Stomach (tissue), 9 donors: Measurements from ENCODE around the gene CD300E. TPM values are rescaled to one million over a fixed set of nuclear protein-coding genes. Genes with fewer than 3 reads are reported as not detected.
"Not testable (repeated sequence)": the region's sequence is repeated elsewhere in the genome, so short reads cannot be mapped to it uniquely, and the experiment has no call there.

Experiments used
- DNase-seq, 2 donors: peaks; one replicate each; pipeline versions ENCODE4 v3.0.0 to v3.0.0-alpha.2; 2013 to 2019
- H3K27ac ChIP-seq, 5 donors: fragments of 200-600 bp in 4 of 5; sonication (generic) in 4 of 5; one replicate each; pipeline ENCODE4 v1.5.1; 2013 to 2019; ENCODE audit warnings: mild to moderate bottlenecking in 1 of 5, moderate library complexity in 1 of 5
- H3K27me3 ChIP-seq, 3 donors: fragments of 200-600 bp; sonication (generic); one replicate each; pipeline ENCODE4 v1.5.1; 2017 to 2019; ENCODE audit warnings: mixed run types in 1 of 3
- H3K36me3 ChIP-seq, 4 donors: fragments of 200-600 bp; sonication (generic); 1 replicate in 3 of 4; 2 replicates in 1 of 4; pipeline ENCODE4 v1.5.1; 2016 to 2019
- H3K4me1 ChIP-seq, 4 donors: fragments of 200-600 bp; sonication (generic); one replicate each; pipeline ENCODE4 v1.5.1; 2016 to 2019
- H3K4me3 ChIP-seq, 4 donors: fragments of 200-600 bp; sonication (generic) in 3 of 4; one replicate each; pipeline ENCODE4 v1.5.1; 2016 to 2019; ENCODE audit warnings: mild to moderate bottlenecking in 1 of 4
- H3K9me3 ChIP-seq, 4 donors: fragments of 200-600 bp; sonication (generic); one replicate each; pipeline ENCODE4 v1.5.1; 2016 to 2019
- EP300 ChIP-seq: sonication (generic); formaldehyde crosslinking; IDR thresholded peaks from one replicate; pipeline ENCODE4 v1.6.1; 2017; ENCODE audit warnings: antibody characterized with exemption
- POLR2A ChIP-seq, 4 donors: fragments of 450-650 bp; IDR thresholded peaks; one replicate each; pipeline ENCODE4 v1.6.1; 2016; ENCODE audit warnings: antibody characterized with exemption in 4 of 4, control low read depth in 2 of 4, mild to moderate bottlenecking in 1 of 4, moderate library complexity in 1 of 4
- POLR2AphosphoS5 ChIP-seq, 3 donors: sonication (generic); formaldehyde crosslinking; IDR thresholded peaks; one replicate each; pipeline ENCODE4 v1.6.1; 2016; ENCODE audit warnings: antibody characterized with exemption in 3 of 3
- WGBS, 5 donors: extraction: QIAGEN DNeasy Blood & Tissue Kit in 3 of 5; methylation state at CpG; one replicate each; pipeline versions ENCODE4 v1.1.5 to v1.1.7; 2013 to 2018; 5-methylcytosine and 5-hydroxymethylcytosine counted together
- intact Hi-C: fragments of 100-400 bp; cut with DNase I; formaldehyde crosslinking; loops from one replicate; pipeline ENCODE4 v1.15.1; 2023; ENCODE audit warnings: low total_unique reads
- polyA plus RNA-seq, 3 donors: library from polyadenylated mRNA; stranded (reverse); fragments of 200-250 nt; gene quantifications; one replicate each; pipeline ENCODE4 v1.2.3, GENCODE V29; 2013
- total RNA-seq, 5 donors: library from RNA; depleted of rRNA; stranded (reverse); fragments of >200 nt; gene quantifications; one replicate each; pipeline versions ENCODE4 v1.1.0 to v1.2.3, GENCODE V29; 2014 to 2016
- TF ChIP-seq, protein P1 (sequence below), 7 experiments: fragments of 450-650 bp in 4 of 7; fragments of 200-600 bp in 3 of 7; sonication (generic) in 3 of 7; IDR thresholded peaks; one replicate each; pipeline ENCODE4 v1.5.1; 2016 to 2019; ENCODE audit warnings: antibody characterized with exemption in 7 of 7, control low read depth in 2 of 7, mild to moderate bottlenecking in 1 of 7
- donor health status: healthy with polysubstance abuse.
- donor health status: Bipolar disorder and iron deficiency.
- donor health status: healthy.

CD300E gene
- total and polyA plus RNA-seq, 8 donors, result 0.15 to 7.6 (median 0.37) TPM; not detected in 3

DNA sequence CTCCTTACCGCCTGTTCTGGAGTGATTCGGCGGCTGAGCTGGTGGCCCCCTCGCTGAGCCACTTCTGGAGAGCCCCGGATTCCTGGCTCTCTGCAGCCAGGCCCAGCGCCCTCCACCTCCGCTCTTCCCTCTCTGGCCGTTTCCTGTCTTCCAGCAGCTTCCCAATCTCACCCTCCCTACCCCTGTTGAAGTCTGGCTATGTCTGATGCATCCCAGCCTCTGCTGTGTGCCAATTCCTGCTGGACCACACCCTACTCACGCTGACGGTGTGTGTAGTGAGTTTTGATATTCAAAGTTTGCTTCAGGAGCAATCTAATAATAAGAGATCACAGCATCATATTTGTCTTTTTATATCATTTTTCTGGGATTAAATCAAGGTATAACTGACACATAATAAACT is 40.9 kb downstream of the CD300E start:
- Histone ChIP-seq H3K4me1 (no peaks in the 10 kb centered on the region), H3K36me3 (no peaks in the 10 kb centered on the region), H3K27ac (no peak overlapping the region), H3K27me3 (peaks cover 0 to under 1% (median 0%) of the 10 kb centered on the region in 3 donors), H3K4me3 (no peak overlapping the region), H3K9me3 (peaks cover 0 to 5% (median 0%) of the 10 kb centered on the region in 4 donors)
- no peak for TF ChIP-seq POLR2AphosphoS5 (IDR thresholded peaks at IDR 0.05)
- TF ChIP-seq POLR2A (IDR thresholded peaks at IDR 0.05), result no peak
- TF ChIP-seq, protein P1, sequence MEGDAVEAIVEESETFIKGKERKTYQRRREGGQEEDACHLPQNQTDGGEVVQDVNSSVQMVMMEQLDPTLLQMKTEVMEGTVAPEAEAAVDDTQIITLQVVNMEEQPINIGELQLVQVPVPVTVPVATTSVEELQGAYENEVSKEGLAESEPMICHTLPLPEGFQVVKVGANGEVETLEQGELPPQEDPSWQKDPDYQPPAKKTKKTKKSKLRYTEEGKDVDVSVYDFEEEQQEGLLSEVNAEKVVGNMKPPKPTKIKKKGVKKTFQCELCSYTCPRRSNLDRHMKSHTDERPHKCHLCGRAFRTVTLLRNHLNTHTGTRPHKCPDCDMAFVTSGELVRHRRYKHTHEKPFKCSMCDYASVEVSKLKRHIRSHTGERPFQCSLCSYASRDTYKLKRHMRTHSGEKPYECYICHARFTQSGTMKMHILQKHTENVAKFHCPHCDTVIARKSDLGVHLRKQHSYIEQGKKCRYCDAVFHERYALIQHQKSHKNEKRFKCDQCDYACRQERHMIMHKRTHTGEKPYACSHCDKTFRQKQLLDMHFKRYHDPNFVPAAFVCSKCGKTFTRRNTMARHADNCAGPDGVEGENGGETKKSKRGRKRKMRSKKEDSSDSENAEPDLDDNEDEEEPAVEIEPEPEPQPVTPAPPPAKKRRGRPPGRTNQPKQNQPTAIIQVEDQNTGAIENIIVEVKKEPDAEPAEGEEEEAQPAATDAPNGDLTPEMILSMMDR (IDR thresholded peaks at IDR 0.05), result no peak
- no peak for TF ChIP-seq EP300
- DNase-seq, result no peak
- 67 to 78% (median 74%) methylated on average over 10 of the region's 10 CpGs for WGBS, 5 donors
- intact Hi-C loops, result no loop called here

DNA sequence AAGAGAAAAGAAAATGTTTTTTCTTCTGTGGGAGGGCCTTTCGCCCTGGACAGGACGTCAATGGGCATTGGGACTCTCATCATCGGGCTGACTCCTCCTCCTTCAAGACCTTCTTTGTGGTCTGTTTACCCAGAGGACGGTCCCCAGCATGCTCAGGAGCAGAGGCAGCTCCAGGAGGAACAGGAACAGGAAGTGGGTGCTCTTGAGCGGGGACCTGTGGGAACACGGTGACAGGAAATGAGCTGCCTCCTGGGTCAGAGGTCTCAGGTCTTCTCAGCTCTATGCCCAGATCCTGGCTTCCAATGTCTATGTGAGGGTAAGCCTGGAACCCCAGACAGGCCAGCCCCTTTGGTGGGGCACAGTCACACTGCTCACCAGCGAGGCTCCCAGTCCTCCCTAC is 43.6 kb downstream of the CD300E start:
- Histone ChIP-seq H3K4me1 (no peaks in the 10 kb centered on the region), H3K36me3 (no peaks in the 10 kb centered on the region), H3K9me3 (peaks cover 0 to 5% (median 0%) of the 10 kb centered on the region in 4 donors), H3K27me3 (peaks cover 0 to 6% (median 0%) of the 10 kb centered on the region in 3 donors), H3K4me3 (no peak overlapping the region), H3K27ac (no peak overlapping the region)
- TF ChIP-seq EP300, result no peak
- 49 to 71% (median 58%) methylated on average over 5 to 7 of the region's 7 CpGs for WGBS, 5 donors
- intact Hi-C loops, result no loop called here
- DNase-seq, result no peak

- no peaks in the 10 kb centered on the region for H3K36me3 ChIP-seq
- WGBS, 5 donors, result 78 to 85% (median 81%) methylated on average over 9 of the region's 9 CpGs
- H3K27me3 ChIP-seq, result peaks cover 0 to 6% (median 0%) of the 10 kb centered on the region in 3 donors
- intact Hi-C loops, result no loop called here
- no peak overlapping the region for H3K4me3 ChIP-seq
- H3K9me3 ChIP-seq, result no peaks in the 10 kb centered on the region
- DNase-seq, result no peak
- no peak overlapping the region for H3K27ac ChIP-seq
- TF ChIP-seq EP300 (no peak), POLR2A (IDR thresholded peaks at IDR 0.05) (no peak)
- TF ChIP-seq, protein P1 (IDR thresholded peaks at IDR 0.05), result no peak
- no peaks in the 10 kb centered on the region for H3K4me1 ChIP-seq
Measured at GRCh38 chr17:74578979-74579378, 44.6 kb downstream of the CD300E start.

DNA sequence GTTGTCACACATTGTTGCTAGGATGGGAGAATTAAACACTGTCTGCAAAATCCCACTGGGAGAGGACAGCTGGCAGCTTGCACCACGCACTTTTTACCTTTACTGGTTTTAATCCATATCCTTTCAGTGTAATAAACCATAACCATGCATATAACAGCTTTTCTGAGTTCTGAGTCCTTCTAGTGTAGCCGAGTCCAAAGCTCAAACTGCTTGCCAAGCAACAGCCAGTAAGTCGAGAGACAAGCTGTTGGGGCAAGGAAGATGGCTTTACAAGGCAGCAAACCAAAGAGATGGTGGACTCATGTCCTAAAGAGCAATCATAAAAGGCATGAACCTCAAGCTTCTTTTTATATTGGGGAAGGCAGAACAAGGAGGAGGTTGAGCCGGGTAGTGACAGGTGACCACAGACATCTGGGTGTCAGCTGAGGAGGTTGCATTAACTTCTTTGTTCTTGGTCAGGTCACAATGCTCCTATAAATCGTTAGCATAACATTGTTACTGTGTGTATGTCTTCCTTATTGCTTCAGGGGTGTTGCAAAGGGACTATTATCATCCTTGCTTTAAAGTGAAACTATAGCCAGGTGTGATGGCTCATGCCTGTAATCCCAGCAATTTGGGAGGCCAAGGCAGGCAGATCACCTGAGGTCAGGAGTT is 48.9 kb downstream of the CD300E start:
- peaks cover 0 to 5% (median 0%) of the 10 kb centered on the region in 4 donors for H3K4me1 ChIP-seq
- 62 to 76% (median 72%) methylated on average over 5 of the region's 5 CpGs for WGBS, 5 donors
- intact Hi-C loops, result no loop called here
- H3K4me3 ChIP-seq, result no peak overlapping the region
- DNase-seq, result no peak
- H3K36me3 ChIP-seq, result no peaks in the 10 kb centered on the region
- H3K27ac ChIP-seq, result no peak overlapping the region
- TF ChIP-seq EP300, result no peak
- TF ChIP-seq POLR2A (IDR thresholded peaks at IDR 0.05), result no peak
- no peak for TF ChIP-seq POLR2AphosphoS5 (IDR thresholded peaks at IDR 0.05)
- TF ChIP-seq, protein P1 (IDR thresholded peaks at IDR 0.05), result no peak
- H3K27me3 ChIP-seq, result peaks cover 0 to 6% (median 0%) of the 10 kb centered on the region in 3 donors
- H3K9me3 ChIP-seq, result peaks cover 0 to 6% (median 0%) of the 10 kb centered on the region in 4 donors

GRCh38 chr17:74573635-74574034 is 49.9 kb downstream of the CD300E start:
- H3K27ac ChIP-seq, H3K36me3 ChIP-seq, DNase-seq, intact Hi-C loops, H3K9me3 ChIP-seq, H3K27me3 ChIP-seq, H3K4me3 ChIP-seq: not testable (repeated sequence)
- peaks cover 0 to 15% (median 0%) of the 10 kb centered on the region in 4 donors for H3K4me1 ChIP-seq
